HL-60 (cell line): ENCODE measurements around the gene PNPT1.

Source experiments
- DNase-seq, 2 experiments: peaks; one replicate each; pipeline ENCODE4 v3.0.0-alpha.2; 2010 to 2020; ENCODE audit warnings: low read depth in 1 of 2, low spot score in 1 of 2
- H3K27ac ChIP-seq: fragments of 250-450 bp; sonication (Bioruptor Pico); replicated peaks from 2 replicates; pipeline ENCODE4 v1.5.1; 2020; ENCODE audit warnings: mild to moderate bottlenecking, moderate library complexity
- H3K27me3 ChIP-seq: fragments of 250-450 bp; sonication (Bioruptor Pico); 2 replicates; pipeline ENCODE4 v1.5.1; 2021; ENCODE audit warnings: mild to moderate bottlenecking, moderate library complexity; ENCODE audit not compliant: insufficient read depth, poor library complexity, severe bottlenecking
- H3K4me3 ChIP-seq: replicated peaks from 2 replicates; pipeline ENCODE4 v1.5.1; 2011; ENCODE audit warnings: mild to moderate bottlenecking, control low read depth, low read length; ENCODE audit not compliant: insufficient read depth
- CTCF ChIP-seq: IDR thresholded peaks from one replicate; pipeline ENCODE4 v1.5.1; 2011; ENCODE audit warnings: low read length, control low read depth, inconsistent platforms; ENCODE audit not compliant: insufficient read depth
- GABPA ChIP-seq: IDR thresholded peaks from 2 replicates; pipeline ENCODE4 v1.6.1; 2012; ENCODE audit warnings: low read depth
- POLR2AphosphoS5 ChIP-seq: IDR thresholded peaks from 2 replicates; pipeline ENCODE4 v1.6.1; 2012; ENCODE audit warnings: low read depth
- REST ChIP-seq: IDR thresholded peaks from 2 replicates; pipeline ENCODE4 v1.6.1; 2012; ENCODE audit warnings: low read depth; ENCODE audit not compliant: insufficient replicate concordance
- SPI1 ChIP-seq: IDR thresholded peaks from 2 replicates; pipeline ENCODE4 v1.6.1; 2012; ENCODE audit warnings: low read depth, mild to moderate bottlenecking, borderline replicate concordance

The PNPT1 gene

GRCh38 chr2:55592130-55592529 is 101.5 kb downstream of the PNPT1 start:
- Histone ChIP-seq H3K27ac (no peak overlapping the region), H3K27me3 (no peaks in the 10 kb centered on the region), H3K4me3 (no peak overlapping the region)
- no peak for TF ChIP-seq GABPA
- TF ChIP-seq SPI1, result no peak
- no peak for TF ChIP-seq CTCF
- TF ChIP-seq POLR2AphosphoS5, result no peak
- TF ChIP-seq REST, result no peak
- DNase-seq, result no peak

GRCh38 chr2:55590810-55591440 is 102.7 kb downstream of the PNPT1 start:
- TF ChIP-seq CTCF (no peak), POLR2AphosphoS5 (no peak), GABPA (no peak), REST (no peak), SPI1 (no peak)
- H3K27me3 ChIP-seq, result no peaks in the 10 kb centered on the region
- no peak for DNase-seq

GRCh38 chr2:55585451-55586080 is 108.1 kb downstream of the PNPT1 start:
- DNase-seq, result no peak
- H3K27me3 ChIP-seq, result no peaks in the 10 kb centered on the region
- no peak for TF ChIP-seq CTCF
- no peak for TF ChIP-seq POLR2AphosphoS5
- no peak for TF ChIP-seq REST
- H3K27ac ChIP-seq, result no peak overlapping the region; the same call in 1 of the 2 replicates
- no peak overlapping the region for H3K4me3 ChIP-seq

More at GRCh38 chr2:55590810-55591440, 102.7 kb downstream of the PNPT1 start:
- Histone ChIP-seq H3K4me3 (no peak overlapping the region), H3K27ac (no peak overlapping the region)
